Suprapubic skin (tissue), 3 donors: ENCODE results near the gene SAMD8.

Experiments
- EP300 ChIP-seq: sonication (generic); formaldehyde crosslinking; IDR thresholded peaks from one replicate; pipeline ENCODE4 v1.6.1; 2017; ENCODE audit warnings: antibody characterized with exemption
- TF ChIP-seq, protein P1 (sequence below), 2 donors: fragments of 200-600 bp in 1 of 2; fragments of 450-650 bp in 1 of 2; sonication (generic) in 1 of 2; IDR thresholded peaks; one replicate each; pipeline ENCODE4 v1.5.1; 2016 to 2019; ENCODE audit warnings: antibody characterized with exemption in 2 of 2, mild to moderate bottlenecking in 1 of 2, moderate library complexity in 1 of 2

DNA sequence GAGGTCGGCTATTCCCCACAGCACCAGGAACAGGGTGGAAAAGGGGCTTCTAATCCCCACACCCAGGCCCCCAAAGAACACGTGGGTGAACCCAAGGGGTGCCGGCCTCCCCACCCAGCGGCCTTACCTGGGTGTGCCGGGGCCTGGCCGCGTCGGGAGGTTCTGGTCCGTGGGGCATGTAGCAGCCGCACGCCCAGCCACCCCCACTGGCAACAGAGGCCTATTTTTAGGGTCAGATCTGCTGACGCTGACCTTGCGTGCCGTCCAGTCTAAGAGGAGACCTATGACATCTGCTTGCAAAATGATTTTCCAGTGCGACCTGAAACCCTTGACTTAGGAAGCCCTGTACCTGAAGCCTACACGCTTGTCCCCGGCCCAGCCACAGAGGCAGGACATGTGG is 38.0 kb upstream of the SAMD8 start:
- TF ChIP-seq, protein P1, sequence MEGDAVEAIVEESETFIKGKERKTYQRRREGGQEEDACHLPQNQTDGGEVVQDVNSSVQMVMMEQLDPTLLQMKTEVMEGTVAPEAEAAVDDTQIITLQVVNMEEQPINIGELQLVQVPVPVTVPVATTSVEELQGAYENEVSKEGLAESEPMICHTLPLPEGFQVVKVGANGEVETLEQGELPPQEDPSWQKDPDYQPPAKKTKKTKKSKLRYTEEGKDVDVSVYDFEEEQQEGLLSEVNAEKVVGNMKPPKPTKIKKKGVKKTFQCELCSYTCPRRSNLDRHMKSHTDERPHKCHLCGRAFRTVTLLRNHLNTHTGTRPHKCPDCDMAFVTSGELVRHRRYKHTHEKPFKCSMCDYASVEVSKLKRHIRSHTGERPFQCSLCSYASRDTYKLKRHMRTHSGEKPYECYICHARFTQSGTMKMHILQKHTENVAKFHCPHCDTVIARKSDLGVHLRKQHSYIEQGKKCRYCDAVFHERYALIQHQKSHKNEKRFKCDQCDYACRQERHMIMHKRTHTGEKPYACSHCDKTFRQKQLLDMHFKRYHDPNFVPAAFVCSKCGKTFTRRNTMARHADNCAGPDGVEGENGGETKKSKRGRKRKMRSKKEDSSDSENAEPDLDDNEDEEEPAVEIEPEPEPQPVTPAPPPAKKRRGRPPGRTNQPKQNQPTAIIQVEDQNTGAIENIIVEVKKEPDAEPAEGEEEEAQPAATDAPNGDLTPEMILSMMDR (IDR thresholded peaks at IDR 0.05): no peak
- TF ChIP-seq EP300: no peak
